Lung (tissue), 12 donors: ENCODE data around the gene PYDC1. TPM values are rescaled to one million over a fixed set of nuclear protein-coding genes. Genes with fewer than 3 reads are reported as not detected.

Experiments used
- ATAC-seq: fragments of 200-7000 bp; cut with Tn5 transposase; one replicate; pipeline ENCODE4 v1.9.1; 2020; ENCODE audit warnings: moderate number of reproducible peaks; ENCODE audit not compliant: insufficient read depth, low FRiP score
- DNase-seq, 3 donors: peaks; one replicate each; pipeline ENCODE4 v3.0.0-alpha.2; 2013 to 2017
- H3K27ac ChIP-seq, 2 donors: one replicate each; pipeline ENCODE4 v1.5.1; 2013; ENCODE audit warnings: mild to moderate bottlenecking in 2 of 2, moderate library complexity in 2 of 2, control low read depth in 1 of 2, inconsistent platforms in 1 of 2, low read depth in 1 of 2, low read length in 1 of 2
- H3K27me3 ChIP-seq, 3 donors: one replicate each; pipeline ENCODE4 v1.5.1; 2013; ENCODE audit warnings: low read length in 2 of 3; ENCODE audit not compliant: control insufficient read depth in 3 of 3, insufficient read depth in 3 of 3
- H3K36me3 ChIP-seq, 4 donors: one replicate each; pipeline ENCODE4 v1.5.1; 2013; ENCODE audit warnings: low read length in 4 of 4, mild to moderate bottlenecking in 1 of 4, moderate library complexity in 1 of 4; ENCODE audit not compliant: control insufficient read depth in 4 of 4, insufficient read depth in 4 of 4
- H3K4me1 ChIP-seq, 5 donors: one replicate each; pipeline ENCODE4 v1.5.1; 2013; ENCODE audit warnings: low read length in 5 of 5, mild to moderate bottlenecking in 2 of 5, moderate library complexity in 1 of 5; ENCODE audit not compliant: control insufficient read depth in 5 of 5, insufficient read depth in 5 of 5
- H3K4me3 ChIP-seq: one replicate; pipeline ENCODE4 v1.5.1; 2013; ENCODE audit warnings: mild to moderate bottlenecking, control low read depth, moderate library complexity
- H3K9ac ChIP-seq, 2 donors: one replicate each; pipeline ENCODE4 v1.5.1; 2013; ENCODE audit warnings: low read length in 2 of 2, control low read depth in 1 of 2; ENCODE audit not compliant: insufficient read depth in 1 of 2
- H3K9me3 ChIP-seq, 4 donors: one replicate each; pipeline ENCODE4 v1.5.1; 2013; ENCODE audit warnings: low read length in 3 of 4, mild to moderate bottlenecking in 1 of 4, moderate library complexity in 1 of 4; ENCODE audit not compliant: control insufficient read depth in 4 of 4, insufficient read depth in 3 of 4
- WGBS, 2 donors: extraction: QIAGEN DNeasy Blood & Tissue Kit; methylation state at CpG; one replicate each; pipeline ENCODE4 v1.1.7; 2013; 5-methylcytosine and 5-hydroxymethylcytosine counted together
- polyA plus RNA-seq, 2 donors: library from polyadenylated mRNA; stranded (reverse); fragments of 200-250 nt; gene quantifications; one replicate each; pipeline ENCODE4 v1.2.1, GENCODE V29; 2013
- total RNA-seq, 2 donors: library from RNA; depleted of rRNA in 1 of 2; stranded (reverse); fragments of >200 nt in 1 of 2; gene quantifications; one replicate each; pipeline ENCODE4 v1.2.1, GENCODE V29; 2014 to 2021
- TF ChIP-seq, protein P1 (sequence below): IDR thresholded peaks from 2 replicates; pipeline ENCODE4 v1.5.1; 2012; ENCODE audit warnings: mild to moderate bottlenecking; ENCODE audit errors: control extremely low read depth, extremely low read depth
- donor health status: control.
- donor health status: control.
- donor health status: Bipolar disorder and iron deficiency.
- donor health status: healthy.
- donor health status: DM: yes; HTN: yes; CAD: no.

The PYDC1 gene
- total and polyA plus RNA-seq, 4 donors, result not detected

DNA sequence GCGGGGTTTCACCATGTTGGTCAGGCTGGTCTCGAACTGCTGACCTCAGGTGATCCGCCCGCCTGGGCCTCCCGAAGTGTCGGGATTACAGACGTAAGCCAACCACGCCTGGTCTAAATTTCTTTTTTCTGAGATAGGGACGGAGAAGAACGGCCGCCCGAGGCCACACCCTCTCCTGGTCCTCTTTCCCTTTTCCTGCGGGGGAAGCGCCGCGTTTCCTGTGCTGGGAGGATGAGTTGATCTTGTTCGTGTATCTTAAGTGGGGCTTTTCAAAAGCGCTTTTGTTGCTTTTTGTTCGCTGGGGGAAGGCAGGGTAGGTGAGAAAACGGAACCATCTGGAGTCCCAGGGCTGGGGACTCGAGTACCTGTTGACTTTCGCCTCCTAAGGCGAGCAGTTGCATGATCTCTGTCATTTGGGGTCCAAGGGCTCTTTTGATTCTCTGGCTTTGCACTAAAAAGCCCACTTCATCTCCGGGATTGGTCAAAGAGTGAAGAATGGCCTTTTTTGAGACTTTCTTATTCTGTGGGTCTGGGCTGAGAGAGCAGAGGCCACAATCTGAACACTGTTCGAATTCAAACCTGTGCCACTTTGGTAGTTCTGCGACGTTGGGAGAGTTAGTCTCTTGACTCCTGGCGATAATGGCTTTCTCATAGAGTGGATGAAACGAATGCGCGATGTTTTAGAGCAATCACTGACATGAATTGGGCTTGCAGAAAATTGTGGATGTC lies 35.7 kb downstream of the PYDC1 start:
- 4 to 5% methylated on average over 31 of the region's 31 CpGs for WGBS, 2 donors

DNA sequence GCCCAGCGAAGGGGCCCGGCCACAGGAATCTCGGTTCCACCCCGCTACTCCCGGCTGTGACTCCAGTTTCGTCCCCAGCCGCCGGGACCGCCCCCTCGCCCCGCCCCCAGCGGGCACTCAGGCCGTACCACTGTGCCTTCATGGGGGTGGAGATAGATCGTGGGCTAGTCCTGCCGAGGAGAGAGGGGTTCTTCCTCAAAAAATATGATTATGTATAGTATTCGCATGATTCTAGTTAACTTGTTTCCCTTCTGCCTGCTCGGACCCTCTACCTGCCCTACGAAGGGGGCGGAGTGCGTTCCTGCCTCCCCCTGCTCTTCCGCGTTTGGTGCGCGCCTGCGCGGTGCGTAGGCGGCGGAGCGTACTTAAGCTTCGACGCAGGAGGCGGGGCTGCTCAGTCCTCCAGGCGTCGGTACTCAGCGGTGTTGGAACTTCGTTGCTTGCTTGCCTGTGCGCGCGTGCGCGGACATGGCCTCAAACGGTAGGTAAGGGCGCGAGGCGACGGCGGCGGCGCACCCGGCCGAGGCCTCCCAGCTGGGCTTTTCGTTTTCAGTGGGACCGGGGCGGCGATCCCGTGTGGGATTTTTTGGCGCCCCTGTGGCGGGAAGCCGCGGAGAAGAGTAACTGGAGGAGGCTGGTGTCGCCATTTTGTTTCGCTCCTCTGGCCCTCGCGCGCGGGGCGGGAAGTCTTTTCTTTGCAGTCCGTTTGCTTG lies 37.0 kb downstream of the PYDC1 start, which contains the start of gene FUS:
Gene FUS (plus strand): TSS at position 393 of the 713 bp plus-strand sequence. CDS start 76 bp downstream, at position 469.
- ATAC-seq, result peak; percentile 88
- H3K4me1 ChIP-seq, result peaks cover 8 to 34% (median 11%) of the 10 kb centered on the region in 5 donors
- peak within 1 kb of the TSS; percentile 82 for H3K4me3 ChIP-seq
- peak within 1 kb of the TSS; percentile 95 to 97 for H3K27ac ChIP-seq
- no peaks in the 10 kb centered on the region for H3K27me3 ChIP-seq
- TF ChIP-seq, protein P1, sequence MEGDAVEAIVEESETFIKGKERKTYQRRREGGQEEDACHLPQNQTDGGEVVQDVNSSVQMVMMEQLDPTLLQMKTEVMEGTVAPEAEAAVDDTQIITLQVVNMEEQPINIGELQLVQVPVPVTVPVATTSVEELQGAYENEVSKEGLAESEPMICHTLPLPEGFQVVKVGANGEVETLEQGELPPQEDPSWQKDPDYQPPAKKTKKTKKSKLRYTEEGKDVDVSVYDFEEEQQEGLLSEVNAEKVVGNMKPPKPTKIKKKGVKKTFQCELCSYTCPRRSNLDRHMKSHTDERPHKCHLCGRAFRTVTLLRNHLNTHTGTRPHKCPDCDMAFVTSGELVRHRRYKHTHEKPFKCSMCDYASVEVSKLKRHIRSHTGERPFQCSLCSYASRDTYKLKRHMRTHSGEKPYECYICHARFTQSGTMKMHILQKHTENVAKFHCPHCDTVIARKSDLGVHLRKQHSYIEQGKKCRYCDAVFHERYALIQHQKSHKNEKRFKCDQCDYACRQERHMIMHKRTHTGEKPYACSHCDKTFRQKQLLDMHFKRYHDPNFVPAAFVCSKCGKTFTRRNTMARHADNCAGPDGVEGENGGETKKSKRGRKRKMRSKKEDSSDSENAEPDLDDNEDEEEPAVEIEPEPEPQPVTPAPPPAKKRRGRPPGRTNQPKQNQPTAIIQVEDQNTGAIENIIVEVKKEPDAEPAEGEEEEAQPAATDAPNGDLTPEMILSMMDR, result no peak
- WGBS, 2 donors, result 0% methylated on average over 69 of the region's 69 CpGs
- peaks cover 12 to 22% (median 18%) of the 10 kb centered on the region in 4 donors for H3K36me3 ChIP-seq
- no peaks in the 10 kb centered on the region for H3K9me3 ChIP-seq
- H3K9ac ChIP-seq, result peak within 1 kb of the TSS; percentile 96 to 98
- peak; percentile 94 to 97 (median 96) for DNase-seq

More for the DNA sequence above, 35.7 kb downstream of the PYDC1 start:
- no peaks in the 10 kb centered on the region for H3K9me3 ChIP-seq
- peaks cover 10 to 34% (median 11%) of the 10 kb centered on the region in 5 donors for H3K4me1 ChIP-seq
- peak overlapping the region; percentile 73 to 96 for H3K9ac ChIP-seq
- H3K27me3 ChIP-seq, result no peaks in the 10 kb centered on the region
- ATAC-seq, result no peak
- H3K27ac ChIP-seq, result peak overlapping the region; percentile 95 to 97
- TF ChIP-seq, protein P1, result no peak
- peak overlapping the region; percentile 82 for H3K4me3 ChIP-seq
- peaks cover 25 to 36% (median 31%) of the 10 kb centered on the region in 4 donors for H3K36me3 ChIP-seq
- peak in 2 of 3 donors; percentile 25 to 34 for DNase-seq

DNA sequence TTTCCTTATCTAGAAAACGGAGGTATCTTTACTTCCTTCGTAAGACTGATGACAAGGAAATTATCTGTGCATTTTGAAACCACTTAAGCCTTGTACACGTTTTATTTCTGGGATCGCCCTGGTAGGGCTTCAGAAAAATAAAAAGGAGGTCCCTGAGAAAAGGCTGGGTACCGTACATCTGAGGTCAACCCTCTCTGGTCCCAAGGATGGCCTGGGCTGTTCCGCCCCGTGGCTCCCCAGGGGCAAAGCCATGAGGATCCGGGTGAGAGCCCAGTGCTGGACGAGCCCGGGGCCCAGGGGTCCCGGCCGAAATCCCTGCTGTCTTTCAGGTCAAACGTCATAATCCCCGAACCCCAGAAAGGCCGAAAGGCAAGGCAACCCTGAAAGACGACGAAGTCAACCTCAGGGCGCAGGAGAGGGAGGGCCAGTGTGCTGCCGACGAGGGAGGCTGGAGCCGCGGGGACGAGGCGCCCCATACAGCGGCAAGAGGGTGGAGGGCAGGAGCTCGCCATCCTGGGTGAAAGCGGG lies 37.7 kb downstream of the PYDC1 start:
- H3K4me3 ChIP-seq, result peak overlapping the region; percentile 72
- peaks cover 10 to 19% (median 15%) of the 10 kb centered on the region in 4 donors for H3K36me3 ChIP-seq
- DNase-seq (no peak), ATAC-seq (no peak)
- H3K4me1 ChIP-seq, result peaks cover 8 to 34% (median 11%) of the 10 kb centered on the region in 5 donors
- H3K27ac ChIP-seq, result peak overlapping the region; percentile 90 to 95
- H3K9ac ChIP-seq, result peak overlapping the region; percentile 63 to 96
- TF ChIP-seq, protein P1, result no peak
- WGBS, 2 donors, result 2% methylated on average over 27 of the region's 27 CpGs
- H3K27me3 ChIP-seq, result no peaks in the 10 kb centered on the region
- no peaks in the 10 kb centered on the region for H3K9me3 ChIP-seq
